ENCODE results near the gene TMEM47. TPM values are rescaled to one million over a fixed set of nuclear protein-coding genes. Genes with fewer than 3 reads are reported as not detected.

TMEM47 gene
- total and polyA plus RNA-seq, 2 donors (not counting 1 experiment from before 2014, with no cell fraction given) = 128 to 240 TPM

DNA sequence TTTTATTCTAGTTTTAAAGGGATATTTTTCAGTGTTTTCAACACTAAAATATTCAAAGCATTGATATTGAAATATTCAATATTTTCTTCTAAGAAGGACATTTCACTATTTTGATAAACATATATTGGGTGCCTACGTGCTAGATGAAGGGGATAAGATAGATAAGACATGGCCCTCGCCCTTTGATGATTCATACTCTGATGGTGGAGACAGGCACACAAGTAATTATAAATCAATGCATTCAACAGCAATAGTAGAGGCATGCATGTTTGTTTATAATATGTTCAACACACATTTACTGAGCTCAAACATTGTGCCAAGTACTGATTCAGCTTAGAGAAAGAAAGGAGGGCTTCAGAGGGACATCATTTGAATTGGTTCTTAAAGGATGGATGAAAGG lies 22.7 kb downstream of the TMEM47 start:
- H3K9me3 ChIP-seq (ENCODE audit: control insufficient read depth, insufficient read depth, low read depth, low read length) = no peaks in the 10 kb centered on the region
- H3K36me3 ChIP-seq (ENCODE audit: control insufficient read depth, insufficient read depth, low read length) = no peaks in the 10 kb centered on the region
- no peak overlapping the region for H3K4me2 ChIP-seq (ENCODE audit: extremely low read depth, insufficient read depth, low read length)
- H3K27ac ChIP-seq (ENCODE audit: insufficient read depth, low read length) = no peak overlapping the region
- TF ChIP-seq EZH2 (IDR thresholded peaks at IDR 0.05; ENCODE audit: low read length, missing control alignments) = no peak
- TF ChIP-seq, protein P1, sequence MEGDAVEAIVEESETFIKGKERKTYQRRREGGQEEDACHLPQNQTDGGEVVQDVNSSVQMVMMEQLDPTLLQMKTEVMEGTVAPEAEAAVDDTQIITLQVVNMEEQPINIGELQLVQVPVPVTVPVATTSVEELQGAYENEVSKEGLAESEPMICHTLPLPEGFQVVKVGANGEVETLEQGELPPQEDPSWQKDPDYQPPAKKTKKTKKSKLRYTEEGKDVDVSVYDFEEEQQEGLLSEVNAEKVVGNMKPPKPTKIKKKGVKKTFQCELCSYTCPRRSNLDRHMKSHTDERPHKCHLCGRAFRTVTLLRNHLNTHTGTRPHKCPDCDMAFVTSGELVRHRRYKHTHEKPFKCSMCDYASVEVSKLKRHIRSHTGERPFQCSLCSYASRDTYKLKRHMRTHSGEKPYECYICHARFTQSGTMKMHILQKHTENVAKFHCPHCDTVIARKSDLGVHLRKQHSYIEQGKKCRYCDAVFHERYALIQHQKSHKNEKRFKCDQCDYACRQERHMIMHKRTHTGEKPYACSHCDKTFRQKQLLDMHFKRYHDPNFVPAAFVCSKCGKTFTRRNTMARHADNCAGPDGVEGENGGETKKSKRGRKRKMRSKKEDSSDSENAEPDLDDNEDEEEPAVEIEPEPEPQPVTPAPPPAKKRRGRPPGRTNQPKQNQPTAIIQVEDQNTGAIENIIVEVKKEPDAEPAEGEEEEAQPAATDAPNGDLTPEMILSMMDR (conservative IDR thresholded peaks at IDR 0.05 in 1 of 2, IDR thresholded peaks at IDR 0.05 in 1 of 2; ENCODE audit: low read depth in 1 of 2, low read length in 2 of 2) = no peak
- no peaks in the 10 kb centered on the region for H3K4me1 ChIP-seq (ENCODE audit: control insufficient read depth, extremely low read depth, insufficient read depth, low read length)
- peaks cover 3% of the 10 kb centered on the region for H3K79me2 ChIP-seq (ENCODE audit: control insufficient read depth, insufficient read depth, low read length)
- H3K9ac ChIP-seq (ENCODE audit: insufficient read depth, low read length) = no peak overlapping the region
- no peaks in the 10 kb centered on the region for H3K27me3 ChIP-seq (ENCODE audit: control insufficient read depth, insufficient read depth, low read length)
- no peak overlapping the region for H3K4me3 ChIP-seq (replicated peaks in 1 of 4; ENCODE audit: control extremely low read depth in 1 of 4, insufficient read depth in 1 of 4, low read depth in 3 of 4, low read length in 4 of 4)
- no peaks in the 10 kb centered on the region for H4K20me1 ChIP-seq (ENCODE audit: control insufficient read depth, extremely low read depth, insufficient read depth, low read length)
- peak in 1 of 2 donors; percentile 24 for DNase-seq (ENCODE audit: low read depth in 2 of 2)
- no peak overlapping the region for H2AFZ ChIP-seq (ENCODE audit: low read length)

DNA sequence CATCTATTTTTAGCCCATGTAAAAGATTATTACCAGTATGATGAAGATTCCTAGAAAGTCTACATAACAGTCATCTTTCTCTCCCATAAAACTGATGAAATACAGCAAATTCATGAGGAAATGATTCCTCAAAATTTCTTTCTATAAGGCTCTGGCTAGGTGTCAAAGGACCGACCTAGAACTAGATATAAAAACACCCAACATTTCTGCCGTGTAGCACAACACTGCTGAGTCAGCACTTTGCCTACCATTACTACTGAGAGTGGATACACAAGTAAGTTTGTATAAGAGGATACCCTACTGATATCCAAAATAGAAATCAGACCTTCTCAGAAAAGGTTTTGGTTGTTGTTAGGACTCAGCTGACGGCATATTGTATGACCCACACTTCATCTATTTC lies 24.7 kb downstream of the TMEM47 start:
- DNase-seq (ENCODE audit: low read depth in 2 of 2) = peak in 1 of 2 donors; percentile 32
- Histone ChIP-seq H2AFZ (ENCODE audit: low read length) (no peak overlapping the region), H3K9me3 (ENCODE audit: control insufficient read depth, insufficient read depth, low read depth, low read length) (no peaks in the 10 kb centered on the region), H3K79me2 (ENCODE audit: control insufficient read depth, insufficient read depth, low read length) (no peaks in the 10 kb centered on the region), H3K4me1 (ENCODE audit: control insufficient read depth, extremely low read depth, insufficient read depth, low read length) (no peaks in the 10 kb centered on the region), H3K4me2 (ENCODE audit: extremely low read depth, insufficient read depth, low read length) (no peak overlapping the region), H3K27me3 (ENCODE audit: control insufficient read depth, insufficient read depth, low read length) (no peaks in the 10 kb centered on the region), H3K9ac (ENCODE audit: insufficient read depth, low read length) (no peak overlapping the region), H3K36me3 (ENCODE audit: control insufficient read depth, insufficient read depth, low read length) (no peaks in the 10 kb centered on the region), H4K20me1 (ENCODE audit: control insufficient read depth, extremely low read depth, insufficient read depth, low read length) (no peaks in the 10 kb centered on the region), H3K27ac (ENCODE audit: insufficient read depth, low read length) (no peak overlapping the region), H3K4me3 (replicated peaks in 1 of 4; ENCODE audit: control extremely low read depth in 1 of 4, insufficient read depth in 1 of 4, low read depth in 3 of 4, low read length in 4 of 4) (no peak overlapping the region)
- TF ChIP-seq, protein P1 (conservative IDR thresholded peaks at IDR 0.05 in 1 of 2, IDR thresholded peaks at IDR 0.05 in 1 of 2; ENCODE audit: low read depth in 1 of 2, low read length in 2 of 2) = no peak
- no peak for TF ChIP-seq EZH2 (IDR thresholded peaks at IDR 0.05; ENCODE audit: low read length, missing control alignments)

DNA sequence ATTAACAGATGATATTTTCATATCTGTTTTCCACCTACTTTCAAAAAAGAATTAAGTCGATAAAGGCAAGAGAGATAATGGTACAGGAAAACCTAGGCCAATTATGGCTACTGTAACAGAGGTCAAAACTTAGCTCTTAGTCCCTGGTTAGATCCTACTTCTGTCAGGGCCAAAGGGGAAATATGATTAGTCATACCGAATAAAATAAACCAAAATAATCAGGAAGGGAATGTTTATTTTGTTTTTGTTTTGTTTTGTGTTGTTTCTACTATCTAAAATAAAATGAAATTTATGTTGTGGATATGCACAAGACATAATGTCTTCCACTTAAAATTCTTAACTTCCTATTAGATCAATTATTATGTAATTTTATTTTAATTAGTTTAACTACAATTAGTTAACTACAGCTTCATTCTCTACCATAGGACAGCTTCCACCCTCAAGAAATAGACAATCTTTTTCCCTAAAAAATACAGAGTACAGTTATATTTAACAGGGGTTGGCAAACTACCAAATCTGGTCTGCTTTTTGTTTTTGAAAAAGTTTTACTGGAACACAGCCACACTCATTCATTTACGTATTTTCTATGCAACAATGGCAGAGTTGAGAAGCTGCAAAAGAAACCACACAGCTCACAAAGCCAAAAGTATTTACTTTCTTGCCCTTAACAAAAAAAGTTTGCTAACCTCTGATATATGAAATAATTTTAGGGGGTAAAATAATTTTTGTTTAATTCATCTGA lies 25.4 kb downstream of the TMEM47 start:
- no peaks in the 10 kb centered on the region for H3K9me3 ChIP-seq (ENCODE audit: control insufficient read depth, insufficient read depth, low read depth, low read length)

More for the DNA sequence above, 25.4 kb downstream of the TMEM47 start:
- no peaks in the 10 kb centered on the region for H3K4me1 ChIP-seq (ENCODE audit: control insufficient read depth, extremely low read depth, insufficient read depth, low read length)
- no peaks in the 10 kb centered on the region for H3K27me3 ChIP-seq (ENCODE audit: control insufficient read depth, insufficient read depth, low read length)
- peak; percentile 44 to 79 for DNase-seq (ENCODE audit: low read depth in 2 of 2)
- no peaks in the 10 kb centered on the region for H3K79me2 ChIP-seq (ENCODE audit: control insufficient read depth, insufficient read depth, low read length)
- no peak overlapping the region for H3K4me2 ChIP-seq (ENCODE audit: extremely low read depth, insufficient read depth, low read length)
- no peaks in the 10 kb centered on the region for H3K36me3 ChIP-seq (ENCODE audit: control insufficient read depth, insufficient read depth, low read length)
- no peak overlapping the region for H3K4me3 ChIP-seq (replicated peaks in 1 of 4; ENCODE audit: control extremely low read depth in 1 of 4, insufficient read depth in 1 of 4, low read depth in 3 of 4, low read length in 4 of 4)
- H4K20me1 ChIP-seq (ENCODE audit: control insufficient read depth, extremely low read depth, insufficient read depth, low read length) = no peaks in the 10 kb centered on the region
- no peak overlapping the region for H3K27ac ChIP-seq (ENCODE audit: insufficient read depth, low read length)
- no peak overlapping the region for H3K9ac ChIP-seq (ENCODE audit: insufficient read depth, low read length)
- TF ChIP-seq EZH2 (IDR thresholded peaks at IDR 0.05; ENCODE audit: low read length, missing control alignments) = no peak
- TF ChIP-seq, protein P1 (conservative IDR thresholded peaks at IDR 0.05 in 1 of 2, IDR thresholded peaks at IDR 0.05 in 1 of 2; ENCODE audit: low read depth in 1 of 2, low read length in 2 of 2) = no peak
- no peak overlapping the region for H2AFZ ChIP-seq (ENCODE audit: low read length)
